GM23338 (cell line): Measurements from ENCODE around the gene TLE1. TPM values are rescaled to one million over a fixed set of nuclear protein-coding genes. Genes with fewer than 3 reads are reported as not detected.

ENCODE experiments used
- ATAC-seq: fragments of 200-7000 bp; cut with Tn5 transposase; 3 replicates; pipeline ENCODE4 v1.9.1; 2020
- DNase-seq: peaks from one replicate; pipeline ENCODE4 v3.0.0-alpha.2; 2015; ENCODE audit warnings: low spot score
- H2AFZ ChIP-seq: fragments of 200-600 bp; sonication (generic); 2 replicates; pipeline ENCODE4 v1.8.0; 2016; ENCODE audit warnings: antibody characterized with exemption, mild to moderate bottlenecking, moderate library complexity
- H3F3A ChIP-seq: fragments of 200-600 bp; sonication (generic); replicated peaks from 2 replicates; pipeline ENCODE4 v1.8.0; 2017; ENCODE audit warnings: antibody characterized with exemption, mixed run types, low read depth
- H3K27ac ChIP-seq: fragments of 200-600 bp; sonication (generic); 2 replicates; pipeline ENCODE4 v1.6.1; 2016; ENCODE audit warnings: low read depth
- H3K27me3 ChIP-seq: fragments of 200-600 bp; sonication (generic); 2 replicates; pipeline ENCODE4 v1.8.0; 2016; ENCODE audit warnings: mild to moderate bottlenecking, mixed run types, moderate library complexity; ENCODE audit not compliant: insufficient read depth
- H3K36me3 ChIP-seq: fragments of 200-600 bp; sonication (generic); 2 replicates; pipeline ENCODE4 v1.8.0; 2016; ENCODE audit warnings: mild to moderate bottlenecking; ENCODE audit not compliant: insufficient read depth
- H3K4me1 ChIP-seq: fragments of 200-600 bp; sonication (generic); 2 replicates; pipeline ENCODE4 v1.8.0; 2016; ENCODE audit warnings: mild to moderate bottlenecking, moderate library complexity; ENCODE audit not compliant: insufficient read depth
- H3K4me2 ChIP-seq: fragments of 200-600 bp; sonication (generic); 2 replicates; pipeline ENCODE4 v1.7.1; 2017; ENCODE audit warnings: mixed run types
- H3K4me3 ChIP-seq: fragments of 200-600 bp; sonication (generic); 2 replicates; pipeline ENCODE4 v1.6.1; 2016; ENCODE audit warnings: mixed run types
- H3K79me2 ChIP-seq: fragments of 200-600 bp; sonication (generic); replicated peaks from 2 replicates; pipeline ENCODE4 v1.8.0; 2017; ENCODE audit warnings: mild to moderate bottlenecking; ENCODE audit not compliant: insufficient read depth
- H3K9me2 ChIP-seq: fragments of 200-600 bp; sonication (generic); 2 replicates; pipeline ENCODE4 v1.8.0; 2017; ENCODE audit not compliant: insufficient read depth
- H4K20me1 ChIP-seq: fragments of 200-600 bp; sonication (generic); replicated peaks from 2 replicates; pipeline ENCODE4 v1.8.0; 2017; ENCODE audit warnings: mild to moderate bottlenecking; ENCODE audit not compliant: insufficient read depth
- H3K27ac Mint-ChIP-seq: 2 replicates; pipeline ENCODE4 v1.8.0; 2020; ENCODE audit warnings: inconsistent platforms, mild to moderate bottlenecking, moderate library complexity, mixed read lengths
- H3K27me3 Mint-ChIP-seq: 3 replicates; pipeline ENCODE4 v1.8.0; 2022; ENCODE audit warnings: low read depth, mild to moderate bottlenecking, moderate library complexity, mixed read lengths, inconsistent platforms; ENCODE audit not compliant: insufficient read depth, poor library complexity
- H3K36me3 Mint-ChIP-seq: 3 replicates; pipeline ENCODE4 v1.8.0; 2021; ENCODE audit warnings: low read depth, mild to moderate bottlenecking, inconsistent platforms, moderate library complexity, mixed read lengths
- H3K4me1 Mint-ChIP-seq: 3 replicates; pipeline ENCODE4 v1.8.0; 2020; ENCODE audit warnings: mild to moderate bottlenecking, inconsistent platforms, mixed read lengths
- H3K4me3 Mint-ChIP-seq: 3 replicates; pipeline ENCODE4 v1.8.0; 2021; ENCODE audit warnings: moderate library complexity, mild to moderate bottlenecking, inconsistent platforms, mixed read lengths
- H3K9me3 Mint-ChIP-seq: 3 replicates; pipeline ENCODE4 v1.8.0; 2020; ENCODE audit warnings: moderate library complexity, mild to moderate bottlenecking, inconsistent platforms, mixed read lengths
- CREB1 ChIP-seq: fragments of 250-450 bp; sonication (Bioruptor Pico); IDR thresholded peaks from 2 replicates; pipeline ENCODE4 v1.5.0; 2020; ENCODE audit warnings: low read depth, mild to moderate bottlenecking, moderate library complexity
- CTCF ChIP-seq, 2 experiments: fragments of 200-600 bp in 1 of 2; sonication (generic) in 1 of 2; conservative IDR thresholded peaks; 2 replicates each; pipeline versions ENCODE4 v1.5.1 to v1.6.1; 2016 to 2017; ENCODE audit warnings: antibody characterized with exemption in 2 of 2, low read depth in 2 of 2, mild to moderate bottlenecking in 2 of 2, moderate library complexity in 1 of 2
- ETS1 ChIP-seq: IDR thresholded peaks from 2 replicates; pipeline ENCODE4 v1.6.1; 2016; ENCODE audit warnings: antibody characterized with exemption
- EZH2 ChIP-seq: fragments of 200-600 bp; sonication (generic); IDR thresholded peaks from one replicate; pipeline ENCODE4 v1.8.0; 2017; ENCODE audit warnings: antibody characterized with exemption, mild to moderate bottlenecking, low read depth; ENCODE audit not compliant: unreplicated experiment
- EZH2phosphoT487 ChIP-seq: fragments of 200-600 bp; sonication (generic); IDR thresholded peaks from one replicate; pipeline ENCODE4 v1.8.1; 2018; ENCODE audit warnings: antibody characterized with exemption; ENCODE audit not compliant: unreplicated experiment
- JUNB ChIP-seq: IDR thresholded peaks from one replicate; pipeline ENCODE4 v1.6.1; 2016; ENCODE audit warnings: antibody characterized with exemption; ENCODE audit not compliant: unreplicated experiment
- NANOG ChIP-seq: IDR thresholded peaks from 2 replicates; pipeline ENCODE4 v1.6.1; 2016; ENCODE audit warnings: antibody characterized with exemption, borderline replicate concordance
- POLR2AphosphoS5 ChIP-seq: IDR thresholded peaks from 2 replicates; pipeline ENCODE4 v1.6.1; 2016; ENCODE audit warnings: antibody characterized with exemption, low read depth
- REST ChIP-seq: IDR thresholded peaks from one replicate; pipeline ENCODE4 v1.6.1; 2018; ENCODE audit warnings: antibody characterized with exemption; ENCODE audit not compliant: unreplicated experiment
- STAT1 ChIP-seq: IDR thresholded peaks from one replicate; pipeline ENCODE4 v1.6.1; 2016; ENCODE audit warnings: antibody characterized with exemption; ENCODE audit not compliant: unreplicated experiment
- ZNF114 ChIP-seq: fragments of 250-450 bp; sonication (Bioruptor Pico); IDR thresholded peaks from 2 replicates; pipeline ENCODE4 v1.5.0; 2020; ENCODE audit warnings: mild to moderate bottlenecking, moderate library complexity
- ZNF331 ChIP-seq: fragments of 250-450 bp; sonication (Bioruptor Pico); IDR thresholded peaks from 2 replicates; pipeline ENCODE4 v1.5.0; 2020; ENCODE audit warnings: low read depth, mild to moderate bottlenecking, moderate library complexity
- ZNF462 ChIP-seq: fragments of 250-450 bp; sonication (Bioruptor Pico); IDR thresholded peaks from 2 replicates; pipeline ENCODE4 v1.5.0; 2020; ENCODE audit warnings: mild to moderate bottlenecking, moderate library complexity
- polyA plus RNA-seq: library from polyadenylated mRNA; unstranded; fragments of >200 nt; fragmentation: Nextera tagmentation; extraction: Ambion mirVana; gene quantifications from 2 replicates; pipeline ENCODE4 v1.2.1, GENCODE V29; 2016
- total RNA-seq: library from RNA; depleted of rRNA; stranded (reverse); fragments of >200 nt; shearing (Covaris generic); gene quantifications from 2 replicates; pipeline ENCODE4 v1.2.3, GENCODE V29; 2014

TLE1 gene
- total and polyA plus RNA-seq, 2 experiments from 2014 or later: 58.1 to 132 TPM

- Histone ChIP-seq H3F3A (peaks cover 9% of the 10 kb centered on the region; the same call in 1 of the 2 replicates), H3K4me3 (no peak overlapping the region), H3K9me2 (no peaks in the 10 kb centered on the region), H4K20me1 (peaks cover 38% of the 10 kb centered on the region), H2AFZ (no peak overlapping the region), H3K4me1 (peaks cover 29% of the 10 kb centered on the region), H3K4me2 (no peak overlapping the region), H3K27ac (peak overlapping the region; percentile 74), H3K79me2 (peaks cover 95% of the 10 kb centered on the region), H3K27me3 (no peaks in the 10 kb centered on the region), H3K36me3 (peaks cover 16% of the 10 kb centered on the region)
- TF ChIP-seq CTCF (conservative IDR thresholded peaks at IDR 0.05; ENCODE audit: low read depth in 2 of 2): no peak
- no peak for TF ChIP-seq ZNF331
- no peak for TF ChIP-seq STAT1
- TF ChIP-seq CREB1 (CRISPR knock-in tag): no peak
- no peak for TF ChIP-seq ZNF114
- no peak for TF ChIP-seq ETS1
- no peak for TF ChIP-seq NANOG
- no peak for TF ChIP-seq POLR2AphosphoS5
- no peak for TF ChIP-seq REST
- no peak for TF ChIP-seq JUNB
- no peak for TF ChIP-seq EZH2
- no peak for TF ChIP-seq EZH2phosphoT487
- no peak for TF ChIP-seq ZNF462 (CRISPR knock-in tag)
- peaks cover 5% of the 10 kb centered on the region for H3K27me3 Mint-ChIP-seq
- H3K4me1 Mint-ChIP-seq: peaks cover 51% of the 10 kb centered on the region
- H3K36me3 Mint-ChIP-seq: peaks cover 63% of the 10 kb centered on the region
- H3K9me3 Mint-ChIP-seq: no peaks in the 10 kb centered on the region
- H3K27ac Mint-ChIP-seq: 0 out of 2 replicates have a peak overlapping the region, but pooled peaks have one; percentile 33
- no peak overlapping the region for H3K4me3 Mint-ChIP-seq
- ATAC-seq: no peak
- DNase-seq: no peak
These were observed 53.7 kb downstream of the TLE1 start for GRCh38 chr9:81635521-81636254.
